IMR-90 (cell line): ENCODE data around the gene PDHB. TPM values are rescaled to one million over a fixed set of nuclear protein-coding genes. Genes with fewer than 3 reads are reported as not detected.

Source experiments
- ATAC-seq: fragments of 200-7000 bp; cut with Tn5 transposase; 2 replicates; pipeline ENCODE4 v1.9.1; 2020; ENCODE audit warnings: low read depth, mild to moderate bottlenecking, moderate library complexity
- BruUV-seq: library from RNA; stranded (reverse); fragments of 400-500 nt; replicated peaks from 2 replicates; lab custom pipeline; 2021; lab: Mats Ljungman, UMichigan
- CTCF ChIA-PET: fragments of 300-600 bp; formaldehyde crosslinking; extraction: SDS; loops from one replicate; lab custom pipeline; 2021; ENCODE audit warnings: antibody characterized with exemption; lab: Yijun Ruan, JAX
- POLR2A ChIA-PET: fragments of 300-600 bp; sonication (Branson Sonifier 250); formaldehyde crosslinking; loops from one replicate; lab custom pipeline; 2022; ENCODE audit warnings: antibody characterized with exemption; ENCODE audit not compliant: unreplicated experiment; lab: Charles Lee
- DNase-seq: peaks from one replicate; pipeline ENCODE4 v3.0.0; 2013
- H2AFZ ChIP-seq: replicated peaks from 2 replicates; pipeline ENCODE3; 2013; ENCODE audit warnings: low read length, mild to moderate bottlenecking; ENCODE audit not compliant: poor library complexity
- H2AK5ac ChIP-seq: 2 replicates; pipeline ENCODE4 v1.6.1; 2013; ENCODE audit warnings: low read depth, low read length, inconsistent platforms
- H2AK9ac ChIP-seq: replicated peaks from 2 replicates; pipeline ENCODE3; 2013; ENCODE audit warnings: mild to moderate bottlenecking, low read depth, low read length, moderate library complexity; ENCODE audit not compliant: poor library complexity
- H2BK120ac ChIP-seq: 2 replicates; pipeline ENCODE4 v1.6.1; 2013; ENCODE audit warnings: low read depth, low read length, inconsistent platforms
- H2BK15ac ChIP-seq: 3 replicates; pipeline ENCODE4 v1.6.1; 2013; ENCODE audit warnings: low read depth, low read length, inconsistent platforms
- H2BK20ac ChIP-seq: 2 replicates; pipeline ENCODE4 v1.6.1; 2013; ENCODE audit warnings: low read depth, mild to moderate bottlenecking, inconsistent platforms, low read length, moderate library complexity
- H2BK5ac ChIP-seq: 2 replicates; pipeline ENCODE4 v1.6.1; 2013; ENCODE audit warnings: mild to moderate bottlenecking, low read depth, low read length, inconsistent platforms; ENCODE audit not compliant: poor library complexity, severe bottlenecking
- H3K14ac ChIP-seq: replicated peaks from 2 replicates; pipeline ENCODE4 v1.6.1; 2013; ENCODE audit warnings: low read depth, low read length, inconsistent platforms
- H3K18ac ChIP-seq: 2 replicates; pipeline ENCODE4 v1.6.1; 2013; ENCODE audit warnings: low read depth, low read length, control low read depth
- H3K23ac ChIP-seq: 2 replicates; pipeline ENCODE4 v1.6.1; 2013; ENCODE audit warnings: low read depth, low read length, inconsistent platforms
- H3K27ac ChIP-seq: 2 replicates; pipeline ENCODE4 v1.5.1; 2013; ENCODE audit warnings: mild to moderate bottlenecking, control low read depth, low read length; ENCODE audit not compliant: insufficient read depth
- H3K27me3 ChIP-seq: 2 replicates; pipeline ENCODE4 v1.6.1; 2013; ENCODE audit warnings: low read length; ENCODE audit not compliant: control insufficient read depth, insufficient read depth
- H3K36me3 ChIP-seq: 2 replicates; pipeline ENCODE4 v1.6.1; 2013; ENCODE audit warnings: low read length, mixed read lengths; ENCODE audit not compliant: control insufficient read depth, insufficient read depth
- H3K4ac ChIP-seq: 2 replicates; pipeline ENCODE4 v1.6.1; 2013; ENCODE audit warnings: low read depth, low read length, inconsistent platforms
- H3K4me1 ChIP-seq: 2 replicates; pipeline ENCODE4 v1.6.1; 2013; ENCODE audit warnings: low read length, mixed read lengths; ENCODE audit not compliant: control insufficient read depth, insufficient read depth
- H3K4me2 ChIP-seq: 2 replicates; pipeline ENCODE4 v1.6.1; 2013; ENCODE audit warnings: low read depth, mild to moderate bottlenecking, control low read depth, low read length, moderate library complexity
- H3K4me3 ChIP-seq: 2 replicates; pipeline ENCODE4 v1.5.1; 2013; ENCODE audit warnings: low read depth, mild to moderate bottlenecking, control low read depth, low read length, moderate library complexity; ENCODE audit not compliant: insufficient read depth
- H3K56ac ChIP-seq: 2 replicates; pipeline ENCODE4 v1.6.1; 2013; ENCODE audit warnings: low read length, inconsistent platforms; ENCODE audit not compliant: insufficient read depth; ENCODE audit errors: extremely low read depth
- H3K79me1 ChIP-seq, 2 experiments: 2 replicates each; pipeline ENCODE4 v1.6.1; 2013; ENCODE audit warnings: low read length in 2 of 2, inconsistent platforms in 1 of 2, low read depth in 1 of 2
- H3K9ac ChIP-seq: 2 replicates; pipeline ENCODE4 v1.6.1; 2013; ENCODE audit warnings: low read depth, low read length, control low read depth
- H3K9me1 ChIP-seq: 2 replicates; pipeline ENCODE4 v1.6.1; 2013; ENCODE audit warnings: low read length, inconsistent platforms; ENCODE audit not compliant: insufficient read depth
- H3K9me3 ChIP-seq: 2 replicates; pipeline ENCODE4 v1.6.1; 2013; ENCODE audit warnings: low read length; ENCODE audit not compliant: control insufficient read depth, insufficient read depth
- H4K20me1 ChIP-seq: 2 replicates; pipeline ENCODE4 v1.6.1; 2013; ENCODE audit warnings: low read length, inconsistent platforms; ENCODE audit not compliant: insufficient read depth
- H4K5ac ChIP-seq: 2 replicates; pipeline ENCODE4 v1.6.1; 2013; ENCODE audit warnings: mild to moderate bottlenecking, low read depth, low read length, control low read depth
- H4K8ac ChIP-seq, 2 experiments: 2 replicates each; pipeline ENCODE4 v1.6.1; 2013; ENCODE audit warnings: low read depth in 2 of 2, low read length in 2 of 2, control low read depth in 1 of 2, inconsistent platforms in 1 of 2
- H4K91ac ChIP-seq: 2 replicates; pipeline ENCODE4 v1.6.1; 2013; ENCODE audit warnings: low read depth, low read length, inconsistent platforms; ENCODE audit not compliant: insufficient read depth
- CEBPB ChIP-seq: IDR thresholded peaks from 2 replicates; pipeline ENCODE4 v1.6.1; 2012; ENCODE audit warnings: low read depth, low read length, improper control_type of control experiment
- RFX5 ChIP-seq: IDR thresholded peaks from 2 replicates; pipeline ENCODE4 v1.8.0; 2012; ENCODE audit warnings: low read depth, mild to moderate bottlenecking, low read length, moderate library complexity
- WGBS, 2 experiments: methylation state at CpG; one replicate each; pipeline versions ENCODE4 v1.1.5 to v1.1.7; 2013; ENCODE audit warnings: missing lambda C conversion rate in 2 of 2; ENCODE audit not compliant: insufficient read length in 1 of 2; ENCODE audit errors: extremely low coverage in 2 of 2; 5-methylcytosine and 5-hydroxymethylcytosine counted together
- dilution Hi-C: fragments of 300-500 bp; cut with HindIII; formaldehyde crosslinking; loops from one replicate; pipeline ENCODE4 v1.14.3; 2018; ENCODE audit warnings: low sequenced_read_pairs; ENCODE audit not compliant: unreplicated experiment
- in situ Hi-C: fragments of 300-500 bp; cut with MboI; formaldehyde crosslinking; loops from 3 replicates; pipeline ENCODE4 v1.14.3; 2019; ENCODE audit warnings: low sequenced_read_pairs, inconsistent platforms, mixed read lengths
- intact Hi-C: fragments of 100-400 bp; cut with micrococcal nuclease; formaldehyde crosslinking; loops from 2 replicates; pipeline ENCODE4 v1.10.0; 2022
- polyA plus RNA-seq, 3 experiments: library from polyadenylated mRNA; depleted of rRNA; stranded (reverse); fragments of >200 nt; gene quantifications; 2 replicates each; pipeline ENCODE4 v1.2.3, GENCODE V29; 2012; ENCODE audit warnings: low replicate concordance in 1 of 3
- total RNA-seq: library from RNA; depleted of rRNA; stranded (reverse); fragments of >200 nt; gene quantifications from 2 replicates; pipeline ENCODE4 v1.2.3, GENCODE V29; 2012

Gene PDHB
- total and polyA plus RNA-seq, 2 of the 4 experiments (the other 2 are of a cell fraction), result 69.2 to 73.5 TPM

GRCh38 chr3:58434511-58434910 is 879 bp upstream of the PDHB start:
- ChIA-PET POLR2A (no interaction called here), CTCF (interaction anchor here (1.1 kb wide), 1 partner anchor 134 kb away, joined by 3 read pairs; no protein-coding TSS in a partner anchor)
- peak overlapping the region; percentile 90 to 97 for H4K8ac ChIP-seq
- peak overlapping the region; percentile 27; the same call in 1 of the 2 replicates for H3K23ac ChIP-seq
- H3K36me3 ChIP-seq, result peaks cover 13% of the 10 kb centered on the region
- peak overlapping the region; percentile 89; the same call in 1 of the 3 replicates for H2BK15ac ChIP-seq
- no peak for ATAC-seq
- H4K91ac ChIP-seq, result peak overlapping the region; percentile 93
- H2AFZ ChIP-seq, result no peak overlapping the region
- peak overlapping the region; percentile 91 for H2BK20ac ChIP-seq
- no peaks in the 10 kb centered on the region for H3K27me3 ChIP-seq
- peak overlapping the region; percentile 95 for H3K4ac ChIP-seq
- peak overlapping the region; percentile 58 for H4K5ac ChIP-seq
- no peak overlapping the region for H3K4me2 ChIP-seq
- peaks cover 12% of the 10 kb centered on the region for H3K4me1 ChIP-seq
- intact Hi-C loops, result no loop called here
- H3K27ac ChIP-seq, result peak overlapping the region; percentile 65
- H3K18ac ChIP-seq, result peak overlapping the region; percentile 36; the same call in 1 of the 2 replicates
- H2BK5ac ChIP-seq, result peak overlapping the region; percentile 85
- H4K20me1 ChIP-seq, result peaks cover 4% of the 10 kb centered on the region; the same call in 1 of the 2 replicates
- no TSS peak for BruUV-seq
- H2AK5ac ChIP-seq, result peak overlapping the region; percentile 61
- peaks cover 6% of the 10 kb centered on the region for H3K9me1 ChIP-seq
- no peak for DNase-seq
- no peak for TF ChIP-seq CEBPB
- no peak for TF ChIP-seq RFX5
- peak overlapping the region; percentile 79 for H3K14ac ChIP-seq
- no peak overlapping the region for H3K9ac ChIP-seq
- H2BK120ac ChIP-seq, result peak overlapping the region; percentile 93
- in situ Hi-C loops, result no loop called here
- H3K79me1 ChIP-seq, result peaks cover 17 to 26% of the 10 kb centered on the region in 2 experiments; a peak in 3 of 4 replicates
- H3K9me3 ChIP-seq, result no peaks in the 10 kb centered on the region
- H2AK9ac ChIP-seq, result no peak overlapping the region
- H3K56ac ChIP-seq, result no peak overlapping the region
- no peak overlapping the region for H3K4me3 ChIP-seq
- dilution Hi-C loops, result no loop called here
- WGBS, 2 experiments, result no CpG with 5 or more reads among the region's 11 CpGs
